Activated T-cell treated with anti-CD3 and anti-CD28 coated beads, Interleukin-2, amount 50 U/mL, for 1 hour (primary cell): ENCODE results near the gene MRGPRF.

Source experiments
- DNase-seq: peaks from one replicate; pipeline ENCODE4 v3.0.0-alpha.2; 2020

Gene MRGPRF

DNA sequence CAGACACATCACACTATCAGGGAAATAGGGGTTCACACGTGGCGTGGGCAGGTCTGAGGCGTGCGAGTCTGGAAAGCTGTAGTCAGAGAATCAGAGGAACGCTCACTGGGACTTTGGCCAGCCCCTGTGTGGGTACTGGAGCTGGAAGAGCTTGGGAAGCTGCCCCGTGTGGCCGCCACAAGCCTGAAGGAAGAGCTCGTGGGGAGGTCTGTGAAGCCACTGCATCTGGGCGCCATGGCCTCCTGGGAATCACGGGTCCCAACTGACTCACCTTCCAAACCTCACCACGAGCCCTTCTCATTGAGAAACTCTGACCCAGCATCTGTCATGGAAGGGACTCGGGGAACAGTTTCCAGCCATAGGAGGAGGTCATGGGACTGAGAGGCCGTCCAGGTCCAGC lies 5.9 kb upstream of the MRGPRF start:
- no peak for DNase-seq

- DNase-seq: no peak
These were observed 4.9 kb upstream of the MRGPRF start for GRCh38 chr11:69017951-69018350.

DNA sequence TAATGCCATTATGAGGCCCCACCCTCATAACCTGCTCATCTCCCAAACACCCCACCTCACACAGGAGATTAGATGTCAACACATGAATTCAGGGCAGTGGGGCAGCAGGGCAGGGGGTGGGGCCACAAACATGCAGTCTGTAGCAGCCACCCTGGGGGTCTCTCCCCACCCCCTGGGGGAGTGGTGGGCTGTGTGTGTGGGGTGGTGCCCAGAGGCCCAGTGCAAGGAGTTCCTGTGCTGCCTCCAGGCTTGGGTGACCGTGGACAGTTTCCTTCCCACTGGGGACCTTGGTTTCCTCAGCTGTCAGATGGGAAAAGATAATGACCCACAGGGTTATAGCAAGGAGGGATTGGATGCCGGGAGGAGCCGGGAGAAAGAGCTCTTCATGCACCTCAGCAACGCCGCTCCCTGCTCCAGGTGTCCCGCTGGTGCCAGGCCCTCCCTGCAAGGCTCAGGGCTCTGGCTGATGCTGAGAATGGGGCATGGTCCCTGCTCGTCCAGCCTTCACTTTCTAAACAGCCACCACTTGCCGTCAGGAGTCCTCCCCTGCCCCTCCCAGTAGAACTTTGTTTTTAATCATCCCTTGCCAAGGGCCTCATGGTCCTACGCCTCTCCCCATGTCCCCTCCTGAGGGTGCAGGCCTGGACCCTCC lies 2.0 kb upstream of the MRGPRF start:
- DNase-seq: no peak

- no peak for DNase-seq
These were observed 1.2 kb upstream of the MRGPRF start for GRCh38 chr11:69014084-69014851.

DNA sequence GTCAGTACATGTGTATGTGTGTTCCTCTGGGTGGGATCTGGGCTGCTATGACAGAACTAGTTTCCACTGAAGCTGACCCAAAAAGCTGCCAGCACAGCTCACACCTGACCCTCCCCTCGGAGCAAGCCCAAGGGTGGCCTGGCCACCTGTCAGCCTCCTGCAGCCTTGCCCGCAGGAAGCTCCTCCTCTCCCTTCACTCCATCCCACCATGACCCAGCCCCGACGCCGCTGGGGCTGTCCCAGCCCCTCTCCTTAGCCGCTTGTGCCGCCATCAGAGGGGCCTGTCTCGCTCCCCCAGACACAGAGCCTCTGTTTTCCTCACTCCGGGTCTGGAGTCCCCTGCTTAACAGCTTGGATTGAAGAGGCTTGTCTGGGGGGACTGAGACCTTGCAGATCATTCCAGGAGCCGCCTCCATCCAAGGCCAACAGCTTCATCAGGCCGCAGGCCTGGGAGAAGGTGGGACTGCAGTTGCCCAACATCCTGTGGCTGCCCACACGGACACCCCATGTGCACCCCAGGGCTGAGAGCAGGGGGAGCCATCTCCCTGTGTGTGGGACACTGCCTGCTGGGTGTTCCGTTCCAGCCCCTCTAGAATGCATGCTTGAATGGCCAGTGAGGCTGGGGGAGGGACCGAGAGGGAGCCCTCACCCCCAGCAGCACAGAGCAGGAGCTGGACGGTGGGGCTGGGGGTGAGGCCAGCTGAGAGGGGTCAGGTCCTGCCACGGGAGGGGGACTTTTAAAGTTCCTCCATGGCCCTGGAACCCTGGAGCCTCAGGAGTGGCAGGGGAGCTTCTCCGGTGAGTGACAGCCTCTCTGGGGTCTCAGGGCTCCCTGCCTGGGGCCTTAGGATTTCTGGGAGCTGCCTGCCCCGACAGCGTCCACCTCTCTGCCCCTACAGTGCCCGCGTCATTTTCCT lies 696 bp downstream of the MRGPRF start:
- DNase-seq: no peak

GRCh38 chr11:69011624-69012091 lies 1.4 kb downstream of the MRGPRF start:
- DNase-seq: no peak

- no peak for DNase-seq
These were observed 2.0 kb downstream of the MRGPRF start for GRCh38 chr11:69010964-69011623.

GRCh38 chr11:69010361-69010891 lies 2.6 kb downstream of the MRGPRF start:
- no peak for DNase-seq

DNA sequence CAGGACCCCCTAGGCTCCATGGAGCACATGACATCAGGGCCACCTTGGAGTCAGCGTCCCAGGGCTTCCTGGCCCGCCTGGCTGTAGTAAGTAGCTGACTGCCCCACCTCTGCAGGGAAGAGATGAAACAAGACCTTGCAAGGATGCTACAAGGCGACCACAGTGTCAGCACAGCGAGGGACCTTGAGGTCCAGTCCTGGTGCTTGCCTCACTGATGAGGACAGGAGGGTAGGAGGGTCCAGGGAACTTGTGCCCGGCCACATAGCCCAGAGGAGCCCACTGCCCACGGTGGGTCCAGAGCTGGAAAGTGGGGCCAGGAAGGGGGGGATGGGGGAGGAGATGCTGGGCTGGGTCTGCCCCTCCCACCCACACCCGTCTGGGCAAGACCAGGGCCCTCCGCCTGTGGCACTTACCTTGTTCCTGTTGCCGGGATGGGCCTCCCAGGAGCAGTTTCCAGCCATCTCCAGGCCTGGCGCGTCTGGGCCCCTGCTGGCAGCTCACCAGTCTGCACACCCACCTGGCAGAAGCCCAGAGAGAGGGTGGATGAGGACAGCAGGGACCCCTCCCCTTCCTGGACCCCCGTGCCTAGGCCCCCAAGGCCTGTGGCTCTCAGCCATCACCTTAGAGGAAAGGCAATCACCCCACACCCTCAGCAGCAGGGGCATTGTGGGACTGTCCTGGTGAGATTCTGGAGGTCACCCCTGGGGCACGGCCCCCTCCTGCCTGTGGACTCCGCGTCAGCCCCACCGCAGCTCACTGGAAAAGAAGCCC lies 3.4 kb downstream of the MRGPRF start:
- DNase-seq: no peak

GRCh38 chr11:69008737-69009440 lies 4.2 kb downstream of the MRGPRF start:
- no peak for DNase-seq

- DNase-seq: no peak
These were observed 5.1 kb downstream of the MRGPRF start for GRCh38 chr11:69007975-69008381.

GRCh38 chr11:69006816-69007215 lies 6.2 kb downstream of the MRGPRF start:
- no peak for DNase-seq

GRCh38 chr11:69005631-69006368 lies 7.2 kb downstream of the MRGPRF start:
- no peak for DNase-seq

GRCh38 chr11:69005183-69005630 lies 7.8 kb downstream of the MRGPRF start:
- no peak for DNase-seq

DNA sequence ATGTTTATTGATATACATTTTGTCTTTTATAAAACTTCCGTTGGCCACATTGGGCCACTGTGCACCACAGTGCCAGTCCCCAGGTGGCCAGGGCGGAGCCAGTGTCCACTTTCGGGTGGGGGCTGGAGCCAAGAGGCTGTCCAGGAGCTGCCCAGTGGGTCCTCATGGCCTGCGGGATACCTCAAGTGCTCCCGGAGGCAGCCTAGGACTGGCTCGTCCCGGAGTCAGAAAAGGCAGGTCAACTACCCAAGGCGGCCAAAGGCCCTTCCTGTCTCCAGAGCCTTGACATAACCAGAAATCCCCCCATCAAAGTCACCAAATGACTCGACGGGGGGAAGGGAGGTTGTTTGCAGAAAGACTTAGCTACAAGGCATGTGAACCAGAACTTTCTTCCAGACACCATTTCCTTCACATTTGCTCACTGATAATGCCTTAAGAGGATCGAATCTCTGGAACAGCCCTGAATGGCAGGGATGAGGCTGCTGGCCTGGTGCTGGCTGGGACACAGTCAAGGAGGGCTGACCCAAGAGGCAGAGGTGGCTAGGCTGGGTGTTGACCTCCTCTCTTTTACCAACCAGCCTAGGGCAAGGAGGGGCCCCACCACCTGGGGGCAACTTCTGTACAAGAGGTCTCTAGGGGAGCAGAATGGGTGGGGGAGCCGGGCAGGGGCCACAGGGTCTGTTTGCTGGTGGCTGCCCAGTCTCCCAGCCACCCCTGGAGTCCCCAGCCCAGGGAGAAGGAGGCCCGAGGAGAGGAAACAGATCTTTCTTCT lies 8.4 kb downstream of the MRGPRF start:
- no peak for DNase-seq

GRCh38 chr11:69003866-69004367 lies 9.1 kb downstream of the MRGPRF start:
- DNase-seq: no peak

DNA sequence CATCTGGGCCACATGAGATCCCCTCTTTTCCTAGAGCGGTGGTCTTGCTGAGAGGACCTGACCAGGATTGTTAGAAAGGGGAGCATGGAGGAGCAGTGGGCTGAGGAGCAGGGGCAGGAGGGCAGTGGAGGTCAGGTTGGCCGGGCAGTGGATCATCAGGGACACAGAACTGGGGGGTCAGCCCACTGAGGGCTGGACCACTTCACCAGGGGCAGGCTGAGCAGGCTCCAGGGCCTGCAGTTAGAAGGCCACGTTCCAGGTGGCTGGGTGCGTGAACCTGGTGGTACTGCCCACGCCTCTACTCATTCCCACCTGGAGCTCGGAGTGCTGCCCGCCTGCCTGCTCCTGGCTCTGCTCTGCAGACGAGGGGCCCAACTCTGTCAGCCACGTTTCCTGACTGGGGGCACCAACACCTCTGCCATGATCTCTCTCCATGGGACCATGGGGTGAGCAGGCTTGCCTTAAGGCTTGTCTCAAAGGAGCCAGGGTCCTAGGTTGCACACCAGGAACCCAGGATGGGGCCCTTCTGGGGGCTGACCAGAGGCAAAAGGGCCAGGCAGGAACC lies 9.7 kb downstream of the MRGPRF start:
- no peak for DNase-seq

DNA sequence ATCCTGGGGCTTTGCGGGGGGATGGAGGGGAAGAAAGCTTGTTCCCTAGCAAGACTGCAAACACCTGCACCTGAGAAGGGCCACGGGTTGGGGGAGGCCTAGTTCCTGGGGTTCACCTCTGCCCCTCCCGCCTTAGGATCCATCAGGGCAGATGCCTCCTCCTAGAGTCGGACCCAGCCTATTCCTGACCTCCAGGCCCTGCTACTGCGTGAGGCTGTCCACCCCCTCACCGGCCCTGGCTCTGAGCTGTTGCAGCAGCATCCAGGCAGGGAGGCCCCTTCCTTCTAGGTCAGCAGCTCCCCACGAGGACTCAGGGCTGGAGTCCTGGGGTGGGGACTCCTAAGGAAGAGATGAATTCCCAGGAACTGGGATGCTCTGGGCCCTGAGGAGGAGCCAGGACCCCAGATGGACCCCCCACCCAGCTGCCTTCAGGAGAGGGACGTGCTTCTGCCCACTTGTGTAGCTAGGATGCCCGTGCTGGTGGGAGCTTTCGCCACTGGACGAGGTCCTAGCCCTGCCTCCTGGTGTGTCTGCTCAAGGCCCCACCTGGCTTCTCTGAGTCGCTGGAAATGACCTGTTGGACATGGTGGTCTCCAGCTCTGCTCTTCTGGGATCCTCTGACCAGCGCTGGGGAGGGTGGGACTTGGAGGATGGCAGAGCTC lies 10.3 kb downstream of the MRGPRF start:
- DNase-seq: no peak
